ENCODE results near the gene OSBPL8.

Gene OSBPL8

DNA sequence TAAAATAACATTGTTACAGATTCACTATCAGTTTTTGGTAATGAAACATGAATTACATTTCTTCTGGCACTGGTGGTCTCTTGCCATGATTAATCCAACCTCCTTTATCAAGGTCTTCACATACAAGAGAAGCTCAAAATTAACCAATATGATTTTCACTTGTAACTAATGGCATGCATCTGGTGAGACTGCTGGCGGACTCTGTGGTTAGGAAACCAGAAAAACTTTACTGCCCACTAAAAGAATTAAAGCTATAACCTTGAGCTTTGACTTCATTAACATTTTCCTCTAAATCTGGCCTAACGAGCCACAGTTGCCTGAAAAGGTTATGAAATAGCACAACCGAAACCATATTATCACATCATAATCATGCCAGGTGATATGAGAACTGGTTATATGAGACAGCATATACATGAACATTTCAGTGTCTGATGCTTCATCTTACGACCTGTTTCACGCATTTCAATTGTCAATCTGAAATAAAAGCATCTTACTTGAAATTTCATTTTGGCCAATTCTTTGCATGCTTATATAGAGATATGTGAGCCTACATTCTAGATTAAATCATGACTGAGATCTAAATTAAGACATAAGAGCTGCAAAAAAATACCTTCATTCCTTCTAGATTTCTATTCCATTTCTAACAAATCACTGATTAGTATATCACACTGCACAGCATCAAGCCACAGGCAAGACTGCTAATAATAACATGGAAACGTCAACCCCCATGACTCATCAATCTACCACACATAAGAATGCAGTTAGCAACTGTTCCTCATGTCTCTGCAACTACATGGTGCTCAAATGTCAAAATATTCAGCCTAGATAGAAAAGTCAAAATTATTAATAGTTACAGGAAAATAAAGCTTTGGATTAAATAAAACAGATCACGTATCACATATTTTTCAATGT is 89.3 kb downstream of the OSBPL8 start:
- no peak for TF ChIP-seq CTCF (conservative IDR thresholded peaks at IDR 0.05)
- no peak overlapping the region for H3K27ac ChIP-seq

DNA sequence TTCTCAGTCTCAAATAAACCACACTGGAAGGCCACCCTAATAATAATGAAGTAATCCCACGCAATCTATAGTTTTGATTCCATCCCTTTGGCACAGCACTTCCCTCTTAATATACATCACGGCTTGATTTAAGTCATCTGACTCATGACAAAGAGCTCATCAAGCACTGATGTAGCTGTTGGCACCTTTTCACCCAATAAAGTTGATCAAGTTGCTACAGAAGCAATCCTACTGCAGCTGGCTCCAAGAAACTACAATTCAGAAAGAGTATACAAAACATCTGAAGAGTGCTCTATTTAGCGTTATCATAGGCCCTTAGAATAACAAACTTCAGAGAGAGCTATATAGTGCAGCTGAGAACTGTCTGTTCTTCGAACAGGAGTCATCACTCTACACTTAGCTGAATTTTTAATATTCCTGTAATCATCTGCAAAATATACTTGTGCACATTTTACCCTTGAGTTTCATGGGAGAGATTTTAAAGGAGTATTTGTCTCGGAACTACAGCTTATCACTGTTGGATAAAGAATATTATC is 94.9 kb downstream of the OSBPL8 start:
- H3K27ac ChIP-seq, result no peak overlapping the region
- TF ChIP-seq CTCF (conservative IDR thresholded peaks at IDR 0.05), result no peak

DNA sequence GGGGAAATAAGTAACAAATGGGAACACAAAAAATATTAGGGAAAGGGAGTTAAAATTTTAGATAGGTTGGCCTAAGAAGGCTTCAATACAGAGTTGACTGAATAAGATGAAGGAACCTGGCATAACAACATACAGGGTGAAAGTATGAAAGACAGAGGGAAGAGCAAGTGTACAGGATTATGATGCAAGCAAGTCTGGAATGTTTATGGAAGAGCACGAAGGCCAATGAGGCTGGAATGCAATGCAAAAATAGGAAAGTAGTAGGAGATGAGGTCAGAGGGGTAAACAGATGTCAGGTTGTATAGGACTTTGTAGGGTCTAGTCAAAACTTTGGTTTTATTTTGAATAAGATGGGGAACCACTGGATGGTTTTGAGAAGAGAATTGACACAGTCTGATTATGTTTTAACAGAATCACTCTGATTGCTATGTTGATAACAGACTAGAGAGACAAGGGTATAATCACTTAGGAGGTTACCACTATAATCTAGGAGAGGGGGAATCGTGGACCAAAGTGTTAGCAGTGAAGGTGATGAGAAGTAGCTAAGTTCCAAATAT is 96.8 kb downstream of the OSBPL8 start:
- TF ChIP-seq CTCF (conservative IDR thresholded peaks at IDR 0.05), result no peak
- no peak overlapping the region for H3K27ac ChIP-seq

DNA sequence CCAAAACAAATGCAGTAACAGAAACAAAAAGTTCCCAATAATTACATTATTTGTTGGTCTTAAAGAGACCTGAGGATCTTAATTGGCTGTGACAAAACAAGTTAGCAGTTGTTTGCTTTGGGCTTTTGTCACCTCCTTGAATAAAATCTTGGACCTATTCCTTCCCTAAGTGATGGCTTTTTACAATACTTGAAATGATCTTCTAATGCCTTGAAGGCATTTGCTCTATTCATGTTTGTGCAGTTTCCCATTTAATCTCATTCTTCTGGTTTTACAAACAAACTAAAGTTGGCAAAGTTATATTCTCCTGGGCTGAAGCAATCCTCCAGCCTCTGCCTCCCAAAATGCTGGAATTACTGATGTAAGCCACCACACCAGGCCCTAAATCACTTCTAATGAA is 98.8 kb downstream of the OSBPL8 start:
- TF ChIP-seq CTCF (conservative IDR thresholded peaks at IDR 0.05), result no peak
- H3K27ac ChIP-seq, result no peak overlapping the region

GRCh38 chr12:76457818-76458217 is 101.8 kb downstream of the OSBPL8 start:
- H3K27ac ChIP-seq, result no peak overlapping the region
- no peak for TF ChIP-seq CTCF (conservative IDR thresholded peaks at IDR 0.05)

GRCh38 chr12:76457010-76457409 is 102.6 kb downstream of the OSBPL8 start:
- TF ChIP-seq CTCF (conservative IDR thresholded peaks at IDR 0.05), result no peak

GRCh38 chr12:76455582-76456345 is 103.8 kb downstream of the OSBPL8 start:
- peak overlapping the region; percentile 59 for H3K27ac ChIP-seq
- TF ChIP-seq CTCF (conservative IDR thresholded peaks at IDR 0.05), result peak; percentile 84

More at GRCh38 chr12:76457010-76457409, 102.6 kb downstream of the OSBPL8 start:
- no peak overlapping the region for H3K27ac ChIP-seq
